ENCODE results near the gene KIRREL3. TPM values are rescaled to one million over a fixed set of nuclear protein-coding genes. Genes with fewer than 3 reads are reported as not detected.

Gene KIRREL3
- total and polyA plus RNA-seq, 2 of the 8 experiments (the other 6 are each of a cell fraction or from before 2014, with no cell fraction given), result 0.29 to 0.32 TPM

GRCh38 chr11:126519764-126520734, 480.5 kb downstream of the KIRREL3 start (continued):
- TF ChIP-seq RXRA (IDR thresholded peaks at IDR 0.05; ENCODE audit: insufficient read depth, low read depth, low read length) (no peak), KDM1A (IDR thresholded peaks at IDR 0.05; ENCODE audit: borderline replicate concordance, low read length) (no peak)

All from H1 (cell line).